ENCODE results near the gene NT5C3B. TPM values are rescaled to one million over a fixed set of nuclear protein-coding genes. Genes with fewer than 3 reads are reported as not detected.

NT5C3B gene
- total RNA-seq, 1 donor from 2014 or later = 46.2 TPM

DNA sequence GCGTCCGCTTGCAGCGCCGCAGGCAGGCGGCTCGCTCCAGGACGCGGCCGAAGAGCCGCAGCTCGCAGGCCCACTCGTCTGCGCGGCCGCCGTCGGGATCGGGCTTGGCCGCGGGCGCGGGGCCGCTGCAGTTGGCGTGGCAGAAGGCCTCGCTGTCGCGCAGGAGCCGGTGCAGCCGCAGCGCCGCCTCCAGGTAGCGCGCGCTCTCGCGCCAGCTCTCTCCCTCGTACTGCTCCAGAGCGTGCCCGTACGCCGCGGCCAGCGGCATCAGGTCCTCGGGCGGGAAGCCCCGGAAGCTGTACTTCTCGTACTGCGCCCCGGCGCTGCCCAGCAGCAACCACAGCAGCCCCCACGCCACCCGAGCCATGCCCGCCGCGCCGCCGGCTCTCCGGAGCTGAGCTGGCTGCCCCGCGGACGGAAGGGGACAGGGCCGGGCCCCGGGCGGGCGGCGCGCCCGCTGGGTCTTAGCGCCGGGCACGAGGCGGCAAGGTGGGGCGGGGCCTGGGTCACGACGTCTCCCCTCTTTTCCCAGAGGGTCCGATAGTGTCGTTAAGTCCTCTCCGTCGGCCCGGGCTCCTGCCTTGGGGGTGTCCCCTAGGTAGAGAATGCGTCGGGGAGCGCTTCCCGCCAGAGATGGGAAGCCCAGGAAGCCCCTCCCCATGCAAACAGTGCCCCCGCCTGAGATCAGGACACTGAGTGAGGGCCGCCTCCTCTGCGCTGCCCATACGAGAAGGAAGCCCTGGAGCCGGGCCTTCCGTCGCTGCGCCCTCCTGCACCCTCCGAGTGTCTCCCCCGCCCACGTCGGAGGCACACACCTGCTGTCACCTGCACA is 24.3 kb downstream of the NT5C3B start, which contains the start of gene P3H4:
Gene P3H4 (minus strand): TSS at position 401 of the 832 bp plus-strand sequence. CDS start 34 bp downstream, at position 367.
- Mint-ChIP-seq H3K27ac (peak within 1 kb of the TSS; percentile 78), H3K27me3 (peaks cover 21% of the 10 kb centered on the region), H3K4me1 (peaks cover 12% of the 10 kb centered on the region), H3K4me3 (peak within 1 kb of the TSS; percentile 91), H3K36me3 (ENCODE audit: low read depth) (peaks cover 1% of the 10 kb centered on the region), H3K9me3 (no peaks in the 10 kb centered on the region)
- intact Hi-C loops (cut with micrococcal nuclease) = loop anchor here (1.0 kb wide), 1 partner anchor 54 kb away; the partner anchor contains the start of gene KLHL11
- peak; percentile 93 for DNase-seq

DNA sequence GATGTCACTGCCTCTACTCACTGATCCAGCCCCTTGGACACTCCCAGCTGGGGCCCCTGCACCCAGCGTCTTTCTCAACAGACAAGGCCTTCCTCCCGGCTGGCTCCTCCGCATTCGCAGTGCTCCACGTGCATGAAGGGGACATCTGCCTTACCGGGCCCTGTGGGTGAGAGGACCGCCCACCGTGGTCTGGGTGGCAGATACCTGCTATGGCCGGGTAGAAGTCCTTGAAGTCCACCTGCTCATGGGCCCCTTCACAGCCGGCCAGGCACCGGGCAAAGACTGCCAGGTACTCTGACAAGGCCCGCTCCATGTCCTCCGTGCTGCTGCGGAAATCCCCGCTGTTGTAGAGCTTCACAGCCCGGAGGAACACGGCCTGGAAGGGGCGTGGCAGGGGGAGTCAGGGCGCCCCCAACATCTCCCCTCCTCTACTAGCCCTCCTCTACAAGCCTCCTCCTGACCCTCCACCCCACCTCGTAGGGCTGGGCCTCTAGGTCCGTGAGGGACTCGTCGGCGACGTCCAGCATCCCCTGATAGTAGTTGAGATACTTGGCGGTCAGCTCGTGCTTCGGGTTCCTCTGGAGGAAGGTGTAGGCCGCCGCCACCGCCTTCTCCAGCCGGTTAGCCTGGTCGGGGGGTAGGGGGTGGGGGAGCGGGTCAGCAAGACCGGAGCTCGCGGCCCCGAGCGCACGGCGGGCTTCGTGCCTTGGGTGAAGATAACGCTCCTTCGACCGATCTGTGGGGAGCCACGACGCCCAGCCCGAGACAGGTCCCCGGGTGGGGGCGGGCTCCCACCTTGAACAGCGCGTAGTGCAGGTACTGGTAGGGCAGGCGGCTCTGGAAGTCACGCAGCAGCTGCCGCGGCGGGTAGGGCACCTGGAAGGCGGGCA is 25.1 kb downstream of the NT5C3B start:
- Mint-ChIP-seq H3K9me3 (no peaks in the 10 kb centered on the region), H3K4me1 (peaks cover 12% of the 10 kb centered on the region), H3K36me3 (ENCODE audit: low read depth) (peaks cover 1% of the 10 kb centered on the region), H3K4me3 (peak overlapping the region; percentile 91), H3K27me3 (peaks cover 21% of the 10 kb centered on the region), H3K27ac (no peak overlapping the region)
- intact Hi-C loops (cut with micrococcal nuclease) = no loop called here
- no peak for DNase-seq

DNA sequence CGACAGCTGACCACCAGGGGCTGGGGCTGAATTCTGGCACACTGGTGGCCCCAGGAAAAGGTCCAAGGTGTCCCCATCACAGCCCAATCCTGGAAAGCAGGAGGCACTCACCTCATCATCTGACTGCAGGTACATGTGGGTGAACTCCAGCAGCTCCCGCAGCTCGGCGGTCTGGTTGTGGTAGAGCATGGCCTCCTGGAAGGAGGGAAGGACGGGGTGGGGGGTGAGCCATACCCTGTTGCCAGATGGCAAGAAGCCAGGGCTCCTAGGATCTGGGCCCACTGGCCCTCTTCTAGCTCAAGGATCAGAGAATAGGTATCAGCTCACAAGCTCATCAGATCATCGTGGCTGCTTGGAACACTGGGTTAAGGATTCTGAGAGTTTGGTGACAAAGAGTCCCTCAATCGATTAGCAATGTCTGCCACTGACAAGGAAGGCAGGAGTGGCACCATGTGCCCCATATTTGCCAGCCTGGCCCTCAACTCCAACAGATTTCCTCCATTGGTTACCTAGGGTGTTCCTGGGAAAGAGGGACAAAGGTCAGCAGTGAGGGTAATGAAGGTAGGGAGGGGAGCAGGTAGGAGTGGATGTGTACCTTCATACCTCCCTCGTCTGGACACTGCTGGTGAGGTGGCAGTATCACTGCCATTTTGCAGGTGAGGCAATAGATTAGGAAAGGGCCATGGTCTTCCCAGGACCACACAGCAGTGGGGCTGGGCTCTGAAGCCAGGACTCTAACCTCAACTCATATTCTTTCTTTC is 29.2 kb downstream of the NT5C3B start:
- Mint-ChIP-seq H3K36me3 (ENCODE audit: low read depth) (peaks cover 1% of the 10 kb centered on the region), H3K4me3 (no peak overlapping the region), H3K27me3 (peaks cover 7% of the 10 kb centered on the region), H3K4me1 (peaks cover 6% of the 10 kb centered on the region), H3K9me3 (no peaks in the 10 kb centered on the region), H3K27ac (no peak overlapping the region)
- DNase-seq = no peak
- intact Hi-C loops (cut with micrococcal nuclease) = no loop called here

DNA sequence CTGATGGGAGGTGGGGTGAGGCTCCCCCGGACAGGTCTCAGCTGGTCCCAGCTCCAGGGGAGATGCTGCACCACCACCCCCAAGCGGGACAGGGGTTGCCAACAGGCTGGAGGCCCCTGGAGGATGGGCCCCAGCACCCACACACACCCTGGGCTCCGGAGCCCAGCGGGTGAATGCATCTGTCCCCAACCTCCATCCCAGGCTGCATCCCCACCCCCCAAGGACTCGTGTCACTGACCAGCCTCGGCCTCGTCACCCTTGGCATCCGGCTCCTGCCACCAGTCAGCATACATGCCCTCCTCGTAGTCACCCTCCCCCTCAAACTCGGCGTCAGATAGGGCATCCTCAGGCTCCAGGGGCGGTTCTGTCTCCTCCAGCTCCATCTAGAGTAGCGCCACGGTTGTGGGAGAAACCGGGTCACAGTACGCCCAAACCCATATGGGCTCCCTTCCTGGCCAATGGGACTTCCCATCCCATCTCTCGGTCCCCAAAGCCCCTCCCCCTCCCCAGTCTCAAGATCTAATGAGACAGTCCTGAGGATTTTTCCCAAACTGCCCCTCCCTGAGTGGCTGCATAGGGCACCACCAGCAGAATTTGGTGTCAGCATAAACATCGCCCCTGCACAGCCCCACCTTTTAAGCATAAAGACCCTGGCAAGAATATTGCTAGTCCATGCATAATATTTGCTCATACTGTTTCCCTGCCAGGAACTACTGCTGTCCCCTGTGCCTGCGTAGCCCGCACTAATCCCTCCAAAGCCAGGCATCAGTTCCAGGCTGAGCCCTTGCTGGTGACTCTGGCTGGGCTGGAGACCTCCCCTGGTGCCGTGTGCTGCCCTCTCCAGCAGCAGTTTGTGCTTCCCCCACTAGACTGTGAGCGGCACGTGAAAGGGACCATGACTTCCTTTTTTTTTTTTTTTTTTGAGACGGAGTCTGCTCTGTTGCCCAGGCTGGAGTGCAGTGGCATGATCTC is 32.7 kb downstream of the NT5C3B start:
- Mint-ChIP-seq H3K27ac (no peak overlapping the region), H3K4me3 (no peak overlapping the region), H3K4me1 (peaks cover 4% of the 10 kb centered on the region), H3K36me3 (ENCODE audit: low read depth) (no peaks in the 10 kb centered on the region), H3K9me3 (no peaks in the 10 kb centered on the region), H3K27me3 (no peaks in the 10 kb centered on the region)
- no peak for DNase-seq
- intact Hi-C loops (cut with micrococcal nuclease) = no loop called here

DNA sequence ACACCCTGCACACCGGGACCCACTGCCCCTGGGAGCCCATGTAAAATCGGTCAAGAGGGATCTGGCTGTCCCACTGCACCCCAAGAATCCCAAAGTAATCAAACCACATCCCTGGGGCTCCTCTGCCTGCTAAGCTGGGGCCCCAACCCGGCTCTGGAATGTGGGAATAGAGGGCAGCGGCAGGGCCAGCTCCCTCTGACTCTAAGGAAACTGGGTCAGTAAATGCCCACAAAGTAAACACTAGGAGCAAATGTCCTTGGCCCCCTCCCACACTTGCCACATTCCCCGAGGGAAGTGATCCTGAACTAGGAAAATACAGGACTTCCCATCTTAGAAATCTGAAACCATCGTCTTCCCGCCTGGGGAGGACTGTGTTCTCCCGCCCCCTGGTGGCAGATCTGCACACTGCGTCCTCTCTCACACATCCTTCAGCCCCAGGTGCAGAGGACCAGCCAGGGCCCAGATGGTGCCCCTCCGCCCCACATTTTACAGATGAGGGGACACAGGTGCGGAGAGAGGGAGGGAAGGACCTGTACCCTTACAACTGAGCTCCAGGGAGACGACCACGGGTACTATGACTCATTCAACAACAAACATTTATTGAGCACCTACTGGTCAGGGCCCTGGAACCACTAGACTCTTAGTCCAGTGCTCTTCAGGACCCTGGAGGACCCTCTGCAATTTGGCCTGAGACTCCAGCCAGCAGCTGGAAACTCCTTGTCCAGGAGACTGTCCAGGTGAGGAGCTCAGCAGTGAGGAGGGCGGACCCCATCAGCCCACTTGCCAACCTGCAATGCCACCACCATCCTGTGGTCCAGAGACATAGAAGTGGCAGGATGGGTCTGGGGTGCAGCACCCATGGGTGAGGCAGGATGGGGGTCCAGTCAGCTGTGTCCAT is 34.4 kb downstream of the NT5C3B start:
- Mint-ChIP-seq H3K27me3 (no peaks in the 10 kb centered on the region), H3K4me3 (no peak overlapping the region), H3K9me3 (no peaks in the 10 kb centered on the region), H3K27ac (no peak overlapping the region), H3K4me1 (peaks cover 4% of the 10 kb centered on the region), H3K36me3 (ENCODE audit: low read depth) (no peaks in the 10 kb centered on the region)
- DNase-seq = peak; percentile 92
- intact Hi-C loops (cut with micrococcal nuclease) = loop anchor here (1.0 kb wide), 1 partner anchor 63 kb away; no protein-coding TSS in a partner anchor

DNA sequence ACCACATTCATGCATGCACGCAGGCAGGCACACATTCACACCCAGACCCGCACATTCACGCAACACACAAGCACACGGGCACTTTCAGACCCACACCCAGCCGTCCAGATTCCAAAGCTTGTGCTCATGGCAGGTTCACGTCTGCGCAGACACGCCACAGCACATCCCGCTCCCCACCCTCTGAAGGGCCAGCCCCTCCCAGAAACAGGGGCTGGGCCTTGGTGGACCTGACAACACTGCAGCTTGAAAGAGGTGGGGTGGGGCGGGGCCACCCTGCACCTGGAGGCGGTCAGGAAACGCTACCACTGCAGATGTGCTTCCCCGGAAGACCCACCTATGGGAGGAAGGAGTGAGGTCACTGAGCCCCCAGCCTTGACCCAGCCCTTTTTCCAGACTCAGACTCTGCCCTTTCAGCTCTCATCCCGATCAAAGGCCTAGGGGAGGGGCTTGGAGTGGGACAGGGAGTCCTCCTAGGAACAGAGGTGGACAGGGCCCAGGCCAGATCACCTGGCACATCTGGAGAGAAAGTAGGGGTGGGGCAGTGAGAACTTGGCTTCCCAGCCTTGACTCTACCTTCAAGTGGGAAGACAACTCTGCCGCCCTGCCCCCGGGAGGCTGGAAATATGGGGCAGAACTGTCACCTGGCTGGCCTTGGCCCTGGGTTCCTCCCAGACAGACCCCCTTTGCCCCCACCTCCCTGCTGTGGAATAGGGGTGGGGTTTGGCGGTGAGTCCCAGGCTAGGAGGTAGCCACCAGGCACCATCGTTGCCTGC is 35.2 kb downstream of the NT5C3B start:
- no peak for DNase-seq
- no peak overlapping the region for H3K4me3 Mint-ChIP-seq
- H3K4me1 Mint-ChIP-seq = peaks cover 4% of the 10 kb centered on the region
- no peaks in the 10 kb centered on the region for H3K27me3 Mint-ChIP-seq
- intact Hi-C loops (cut with micrococcal nuclease) = loop anchor here (1.0 kb wide), 1 partner anchor 62 kb away; no protein-coding TSS in a partner anchor
- no peak overlapping the region for H3K27ac Mint-ChIP-seq
- H3K36me3 Mint-ChIP-seq (ENCODE audit: low read depth) = no peaks in the 10 kb centered on the region
- H3K9me3 Mint-ChIP-seq = no peaks in the 10 kb centered on the region

DNA sequence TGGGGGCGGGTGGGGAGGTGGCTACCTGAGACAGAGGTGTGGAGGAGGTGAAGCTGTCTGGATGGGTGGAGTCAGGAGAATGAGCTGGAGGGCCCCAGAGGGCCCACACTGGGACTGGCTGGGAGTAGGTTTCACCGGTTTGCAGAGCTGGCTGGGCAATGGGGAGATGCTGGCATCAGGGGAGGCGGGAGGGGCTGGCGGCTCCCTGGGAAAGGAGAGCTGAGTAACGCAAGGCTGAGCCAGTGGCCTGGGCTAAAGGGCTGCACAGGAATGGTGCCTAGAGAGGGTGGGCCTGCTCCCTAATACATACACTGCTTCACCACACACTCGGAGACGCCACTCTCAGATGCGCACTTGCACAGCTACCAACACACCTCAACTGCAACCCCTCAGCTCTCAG is 36.7 kb downstream of the NT5C3B start:
- no peak overlapping the region for H3K27ac Mint-ChIP-seq
- H3K27me3 Mint-ChIP-seq = no peaks in the 10 kb centered on the region
- no peak overlapping the region for H3K4me3 Mint-ChIP-seq
- H3K4me1 Mint-ChIP-seq = peaks cover 4% of the 10 kb centered on the region
- intact Hi-C loops (cut with micrococcal nuclease) = no loop called here
- no peaks in the 10 kb centered on the region for H3K9me3 Mint-ChIP-seq
- DNase-seq = no peak
- H3K36me3 Mint-ChIP-seq (ENCODE audit: low read depth) = no peaks in the 10 kb centered on the region

DNA sequence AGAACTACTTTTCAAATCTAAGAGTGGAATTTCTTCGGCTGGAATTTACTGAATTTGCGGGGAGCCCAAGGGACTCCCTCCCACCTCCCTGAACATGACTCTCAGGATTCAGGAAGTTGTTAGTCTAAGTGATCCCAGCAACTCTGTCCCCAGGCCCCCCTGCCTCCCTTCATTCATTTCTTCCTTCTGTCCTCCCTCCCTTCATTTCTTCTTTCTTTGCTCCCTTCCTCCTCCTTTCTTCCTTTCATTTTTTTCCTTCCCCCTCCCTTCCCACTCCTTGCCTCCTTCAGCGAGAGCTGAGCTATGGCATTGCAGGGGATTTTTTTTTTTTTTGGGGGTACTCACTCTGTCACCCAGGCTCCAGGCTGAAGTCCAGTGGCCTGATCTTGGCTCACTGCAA is 38.7 kb downstream of the NT5C3B start:
- intact Hi-C loops (cut with micrococcal nuclease) = no loop called here
- Mint-ChIP-seq H3K9me3 (no peaks in the 10 kb centered on the region), H3K27ac (no peak overlapping the region), H3K36me3 (ENCODE audit: low read depth) (no peaks in the 10 kb centered on the region), H3K4me3 (no peak overlapping the region), H3K4me1 (peaks cover 4% of the 10 kb centered on the region), H3K27me3 (no peaks in the 10 kb centered on the region)
- no peak for DNase-seq

DNA sequence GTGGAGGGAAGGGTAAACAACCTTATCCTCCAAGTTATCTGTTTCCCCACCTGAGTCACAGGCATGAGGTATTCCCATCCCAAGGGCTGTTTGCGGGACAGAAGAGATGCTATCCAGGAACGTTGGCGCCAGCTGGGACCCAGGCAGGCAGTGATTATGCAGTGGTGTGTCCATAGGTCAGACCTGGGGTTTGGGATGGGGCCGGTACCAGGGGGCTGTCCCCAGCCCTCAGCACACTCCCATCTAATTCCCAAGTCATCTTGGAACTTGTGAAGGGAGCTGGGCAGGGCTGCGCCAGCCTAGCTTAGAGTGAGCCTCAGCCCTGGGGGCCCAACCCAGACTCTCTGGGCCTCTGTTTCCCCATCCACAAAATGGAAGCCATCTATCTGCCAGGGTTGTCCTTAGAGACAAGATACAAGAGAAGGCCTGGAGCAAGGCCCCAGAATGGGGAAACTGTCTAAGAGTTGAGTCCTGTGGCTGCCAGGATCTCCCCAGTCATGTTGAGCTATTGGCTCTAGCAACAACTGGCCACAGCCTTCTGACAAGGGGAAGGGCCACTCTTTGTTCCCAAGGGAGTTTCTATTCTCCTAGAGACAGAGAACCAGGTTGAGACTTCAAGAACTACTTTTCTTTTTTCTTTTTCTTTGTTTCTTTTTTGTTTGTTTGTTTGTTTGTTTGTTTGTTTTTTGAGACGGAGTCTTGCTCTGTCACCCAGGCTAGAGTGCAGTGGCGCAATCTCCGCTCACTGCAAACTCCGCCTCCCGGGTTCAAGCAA is 39.7 kb downstream of the NT5C3B start:
- no peak for DNase-seq
- Mint-ChIP-seq H3K4me1 (no peaks in the 10 kb centered on the region), H3K36me3 (ENCODE audit: low read depth) (no peaks in the 10 kb centered on the region), H3K27me3 (no peaks in the 10 kb centered on the region), H3K27ac (no peak overlapping the region), H3K4me3 (no peak overlapping the region), H3K9me3 (no peaks in the 10 kb centered on the region)
- intact Hi-C loops (cut with micrococcal nuclease) = no loop called here

DNA sequence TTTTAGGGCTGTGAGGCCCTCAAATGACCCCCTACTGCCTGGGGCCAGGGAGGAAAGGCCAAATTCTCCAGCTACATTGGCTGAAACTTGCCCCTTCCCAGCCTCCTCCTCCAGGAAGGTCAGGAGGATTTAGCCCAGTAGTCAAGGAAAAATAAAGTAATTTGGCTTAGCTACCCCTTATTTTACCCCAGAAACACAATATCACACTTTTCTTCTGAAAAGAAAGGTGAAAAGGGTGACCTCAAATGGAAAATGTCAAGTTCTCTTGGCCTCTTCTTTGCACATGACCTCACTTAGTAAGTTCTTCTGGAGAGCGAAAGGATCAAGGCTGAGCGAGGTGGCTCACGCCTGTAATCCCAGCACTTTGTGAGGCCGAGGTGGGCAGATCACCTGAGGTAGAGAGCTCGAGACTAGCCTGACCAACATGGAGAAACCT is 41.5 kb downstream of the NT5C3B start:
- H3K27me3 Mint-ChIP-seq = no peaks in the 10 kb centered on the region
- intact Hi-C loops (cut with micrococcal nuclease) = no loop called here
- no peaks in the 10 kb centered on the region for H3K36me3 Mint-ChIP-seq (ENCODE audit: low read depth)
- H3K4me3 Mint-ChIP-seq = no peak overlapping the region
- no peak overlapping the region for H3K27ac Mint-ChIP-seq
- no peaks in the 10 kb centered on the region for H3K9me3 Mint-ChIP-seq
- DNase-seq = no peak
- no peaks in the 10 kb centered on the region for H3K4me1 Mint-ChIP-seq

Measured in activated CD4-positive, alpha-beta T cell treated with anti-CD3 and anti-CD28 coated beads, Interleukin-2, amount 10 ng/mL, durations not matched to agents 24 days and 14 days (primary cell).